ENCODE measurements around the gene ADAMTS16. TPM values are rescaled to one million over a fixed set of nuclear protein-coding genes. Genes with fewer than 3 reads are reported as not detected.

ADAMTS16 gene
- total and polyA plus RNA-seq, 2 donors from 2014 or later = 5.6 to 7.5 TPM

GRCh38 chr5:5356765-5357164 lies 216.6 kb downstream of the ADAMTS16 start:
- no peaks in the 10 kb centered on the region for H3K36me3 ChIP-seq (ENCODE audit: control insufficient read depth in 2 of 3, insufficient read depth in 3 of 3, low read length in 3 of 3)
- no peak for TF ChIP-seq CTCF (IDR thresholded peaks at IDR 0.05; ENCODE audit: borderline replicate concordance, extremely low read depth, insufficient read depth)
- DNase-seq = no peak
- H3K4me1 ChIP-seq (ENCODE audit: control insufficient read depth in 2 of 3, insufficient read depth in 2 of 3, low read depth in 1 of 3, low read length in 3 of 3) = peaks cover 0 to 6% (median 0%) of the 10 kb centered on the region in 3 donors
- intact Hi-C loops (cut with DNase I) = no loop called here
- no peak for FAIRE-seq
- H3K9ac ChIP-seq (ENCODE audit: low read length in 3 of 3) = no peak overlapping the region
- H3K27ac ChIP-seq (ENCODE audit: low read depth in 2 of 2, low read length in 2 of 2) = no peak overlapping the region
- H3K4me3 ChIP-seq (ENCODE audit: low read length in 3 of 3) = no peak overlapping the region
- no peaks in the 10 kb centered on the region for H3K27me3 ChIP-seq (ENCODE audit: control insufficient read depth, insufficient read depth, low read length)
- H3K9me3 ChIP-seq (ENCODE audit: control insufficient read depth in 2 of 3, insufficient read depth in 1 of 3, low read length in 3 of 3) = peaks cover 0 to 2% (median 0%) of the 10 kb centered on the region in 3 donors

- H3K9me3 ChIP-seq (ENCODE audit: control insufficient read depth in 2 of 3, insufficient read depth in 1 of 3, low read length in 3 of 3) = no peaks in the 10 kb centered on the region
- intact Hi-C loops (cut with DNase I) = no loop called here
- DNase-seq (peak in 3 of 5 donors; percentile 32 to 54 (median 35)), FAIRE-seq (no peak)
- H3K27ac ChIP-seq (ENCODE audit: low read depth in 2 of 2, low read length in 2 of 2) = no peak overlapping the region
- H3K4me1 ChIP-seq (ENCODE audit: control insufficient read depth in 2 of 3, insufficient read depth in 2 of 3, low read depth in 1 of 3, low read length in 3 of 3) = peaks cover 0 to 6% (median 0%) of the 10 kb centered on the region in 3 donors
- no peak for TF ChIP-seq CTCF (IDR thresholded peaks at IDR 0.05; ENCODE audit: borderline replicate concordance, extremely low read depth, insufficient read depth)
- no peak overlapping the region for H3K9ac ChIP-seq (ENCODE audit: low read length in 3 of 3)
- no peaks in the 10 kb centered on the region for H3K36me3 ChIP-seq (ENCODE audit: control insufficient read depth in 2 of 3, insufficient read depth in 3 of 3, low read length in 3 of 3)
- no peaks in the 10 kb centered on the region for H3K27me3 ChIP-seq (ENCODE audit: control insufficient read depth, insufficient read depth, low read length)
- no peak overlapping the region for H3K4me3 ChIP-seq (ENCODE audit: low read length in 3 of 3)
These were observed 219.5 kb downstream of the ADAMTS16 start for GRCh38 chr5:5359618-5360017.

- TF ChIP-seq CTCF (IDR thresholded peaks at IDR 0.05; ENCODE audit: borderline replicate concordance, extremely low read depth, insufficient read depth) = no peak
- DNase-seq (peak in 2 of 5 donors; percentile 22 to 31), FAIRE-seq (no peak)
- Histone ChIP-seq H3K27me3 (ENCODE audit: control insufficient read depth, insufficient read depth, low read length) (no peaks in the 10 kb centered on the region), H3K36me3 (ENCODE audit: control insufficient read depth in 2 of 3, insufficient read depth in 3 of 3, low read length in 3 of 3) (no peaks in the 10 kb centered on the region), H3K4me1 (ENCODE audit: control insufficient read depth in 2 of 3, insufficient read depth in 2 of 3, low read depth in 1 of 3, low read length in 3 of 3) (peaks cover 0 to 6% (median 0%) of the 10 kb centered on the region in 3 donors), H3K9ac (ENCODE audit: low read length in 3 of 3) (no peak overlapping the region), H3K27ac (ENCODE audit: low read depth in 2 of 2, low read length in 2 of 2) (peak overlapping the region in 1 of 2 donors; percentile 41), H3K9me3 (ENCODE audit: control insufficient read depth in 2 of 3, insufficient read depth in 1 of 3, low read length in 3 of 3) (no peaks in the 10 kb centered on the region), H3K4me3 (ENCODE audit: low read length in 3 of 3) (no peak overlapping the region)
- intact Hi-C loops (cut with DNase I) = no loop called here
These were observed 220.3 kb downstream of the ADAMTS16 start for GRCh38 chr5:5360363-5360940.
